ENCODE results near the gene TMEM63B. TPM values are rescaled to one million over a fixed set of nuclear protein-coding genes. Genes with fewer than 3 reads are reported as not detected.

The TMEM63B gene
- total and polyA plus RNA-seq, 9 of the 15 experiments (the other 6 are each of a cell fraction or from before 2014, with no cell fraction given): 0.14 to 39.4 (median 14.4) TPM

- TF ChIP-seq, protein P1, sequence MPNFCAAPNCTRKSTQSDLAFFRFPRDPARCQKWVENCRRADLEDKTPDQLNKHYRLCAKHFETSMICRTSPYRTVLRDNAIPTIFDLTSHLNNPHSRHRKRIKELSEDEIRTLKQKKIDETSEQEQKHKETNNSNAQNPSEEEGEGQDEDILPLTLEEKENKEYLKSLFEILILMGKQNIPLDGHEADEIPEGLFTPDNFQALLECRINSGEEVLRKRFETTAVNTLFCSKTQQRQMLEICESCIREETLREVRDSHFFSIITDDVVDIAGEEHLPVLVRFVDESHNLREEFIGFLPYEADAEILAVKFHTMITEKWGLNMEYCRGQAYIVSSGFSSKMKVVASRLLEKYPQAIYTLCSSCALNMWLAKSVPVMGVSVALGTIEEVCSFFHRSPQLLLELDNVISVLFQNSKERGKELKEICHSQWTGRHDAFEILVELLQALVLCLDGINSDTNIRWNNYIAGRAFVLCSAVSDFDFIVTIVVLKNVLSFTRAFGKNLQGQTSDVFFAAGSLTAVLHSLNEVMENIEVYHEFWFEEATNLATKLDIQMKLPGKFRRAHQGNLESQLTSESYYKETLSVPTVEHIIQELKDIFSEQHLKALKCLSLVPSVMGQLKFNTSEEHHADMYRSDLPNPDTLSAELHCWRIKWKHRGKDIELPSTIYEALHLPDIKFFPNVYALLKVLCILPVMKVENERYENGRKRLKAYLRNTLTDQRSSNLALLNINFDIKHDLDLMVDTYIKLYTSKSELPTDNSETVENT (CRISPR knock-in tag; IDR thresholded peaks at IDR 0.05): no peak
- TF ChIP-seq, protein P2, sequence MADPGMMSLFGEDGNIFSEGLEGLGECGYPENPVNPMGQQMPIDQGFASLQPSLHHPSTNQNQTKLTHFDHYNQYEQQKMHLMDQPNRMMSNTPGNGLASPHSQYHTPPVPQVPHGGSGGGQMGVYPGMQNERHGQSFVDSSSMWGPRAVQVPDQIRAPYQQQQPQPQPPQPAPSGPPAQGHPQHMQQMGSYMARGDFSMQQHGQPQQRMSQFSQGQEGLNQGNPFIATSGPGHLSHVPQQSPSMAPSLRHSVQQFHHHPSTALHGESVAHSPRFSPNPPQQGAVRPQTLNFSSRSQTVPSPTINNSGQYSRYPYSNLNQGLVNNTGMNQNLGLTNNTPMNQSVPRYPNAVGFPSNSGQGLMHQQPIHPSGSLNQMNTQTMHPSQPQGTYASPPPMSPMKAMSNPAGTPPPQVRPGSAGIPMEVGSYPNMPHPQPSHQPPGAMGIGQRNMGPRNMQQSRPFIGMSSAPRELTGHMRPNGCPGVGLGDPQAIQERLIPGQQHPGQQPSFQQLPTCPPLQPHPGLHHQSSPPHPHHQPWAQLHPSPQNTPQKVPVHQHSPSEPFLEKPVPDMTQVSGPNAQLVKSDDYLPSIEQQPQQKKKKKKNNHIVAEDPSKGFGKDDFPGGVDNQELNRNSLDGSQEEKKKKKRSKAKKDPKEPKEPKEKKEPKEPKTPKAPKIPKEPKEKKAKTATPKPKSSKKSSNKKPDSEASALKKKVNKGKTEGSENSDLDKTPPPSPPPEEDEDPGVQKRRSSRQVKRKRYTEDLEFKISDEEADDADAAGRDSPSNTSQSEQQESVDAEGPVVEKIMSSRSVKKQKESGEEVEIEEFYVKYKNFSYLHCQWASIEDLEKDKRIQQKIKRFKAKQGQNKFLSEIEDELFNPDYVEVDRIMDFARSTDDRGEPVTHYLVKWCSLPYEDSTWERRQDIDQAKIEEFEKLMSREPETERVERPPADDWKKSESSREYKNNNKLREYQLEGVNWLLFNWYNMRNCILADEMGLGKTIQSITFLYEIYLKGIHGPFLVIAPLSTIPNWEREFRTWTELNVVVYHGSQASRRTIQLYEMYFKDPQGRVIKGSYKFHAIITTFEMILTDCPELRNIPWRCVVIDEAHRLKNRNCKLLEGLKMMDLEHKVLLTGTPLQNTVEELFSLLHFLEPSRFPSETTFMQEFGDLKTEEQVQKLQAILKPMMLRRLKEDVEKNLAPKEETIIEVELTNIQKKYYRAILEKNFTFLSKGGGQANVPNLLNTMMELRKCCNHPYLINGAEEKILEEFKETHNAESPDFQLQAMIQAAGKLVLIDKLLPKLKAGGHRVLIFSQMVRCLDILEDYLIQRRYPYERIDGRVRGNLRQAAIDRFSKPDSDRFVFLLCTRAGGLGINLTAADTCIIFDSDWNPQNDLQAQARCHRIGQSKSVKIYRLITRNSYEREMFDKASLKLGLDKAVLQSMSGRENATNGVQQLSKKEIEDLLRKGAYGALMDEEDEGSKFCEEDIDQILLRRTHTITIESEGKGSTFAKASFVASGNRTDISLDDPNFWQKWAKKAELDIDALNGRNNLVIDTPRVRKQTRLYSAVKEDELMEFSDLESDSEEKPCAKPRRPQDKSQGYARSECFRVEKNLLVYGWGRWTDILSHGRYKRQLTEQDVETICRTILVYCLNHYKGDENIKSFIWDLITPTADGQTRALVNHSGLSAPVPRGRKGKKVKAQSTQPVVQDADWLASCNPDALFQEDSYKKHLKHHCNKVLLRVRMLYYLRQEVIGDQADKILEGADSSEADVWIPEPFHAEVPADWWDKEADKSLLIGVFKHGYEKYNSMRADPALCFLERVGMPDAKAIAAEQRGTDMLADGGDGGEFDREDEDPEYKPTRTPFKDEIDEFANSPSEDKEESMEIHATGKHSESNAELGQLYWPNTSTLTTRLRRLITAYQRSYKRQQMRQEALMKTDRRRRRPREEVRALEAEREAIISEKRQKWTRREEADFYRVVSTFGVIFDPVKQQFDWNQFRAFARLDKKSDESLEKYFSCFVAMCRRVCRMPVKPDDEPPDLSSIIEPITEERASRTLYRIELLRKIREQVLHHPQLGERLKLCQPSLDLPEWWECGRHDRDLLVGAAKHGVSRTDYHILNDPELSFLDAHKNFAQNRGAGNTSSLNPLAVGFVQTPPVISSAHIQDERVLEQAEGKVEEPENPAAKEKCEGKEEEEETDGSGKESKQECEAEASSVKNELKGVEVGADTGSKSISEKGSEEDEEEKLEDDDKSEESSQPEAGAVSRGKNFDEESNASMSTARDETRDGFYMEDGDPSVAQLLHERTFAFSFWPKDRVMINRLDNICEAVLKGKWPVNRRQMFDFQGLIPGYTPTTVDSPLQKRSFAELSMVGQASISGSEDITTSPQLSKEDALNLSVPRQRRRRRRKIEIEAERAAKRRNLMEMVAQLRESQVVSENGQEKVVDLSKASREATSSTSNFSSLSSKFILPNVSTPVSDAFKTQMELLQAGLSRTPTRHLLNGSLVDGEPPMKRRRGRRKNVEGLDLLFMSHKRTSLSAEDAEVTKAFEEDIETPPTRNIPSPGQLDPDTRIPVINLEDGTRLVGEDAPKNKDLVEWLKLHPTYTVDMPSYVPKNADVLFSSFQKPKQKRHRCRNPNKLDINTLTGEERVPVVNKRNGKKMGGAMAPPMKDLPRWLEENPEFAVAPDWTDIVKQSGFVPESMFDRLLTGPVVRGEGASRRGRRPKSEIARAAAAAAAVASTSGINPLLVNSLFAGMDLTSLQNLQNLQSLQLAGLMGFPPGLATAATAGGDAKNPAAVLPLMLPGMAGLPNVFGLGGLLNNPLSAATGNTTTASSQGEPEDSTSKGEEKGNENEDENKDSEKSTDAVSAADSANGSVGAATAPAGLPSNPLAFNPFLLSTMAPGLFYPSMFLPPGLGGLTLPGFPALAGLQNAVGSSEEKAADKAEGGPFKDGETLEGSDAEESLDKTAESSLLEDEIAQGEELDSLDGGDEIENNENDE (IDR thresholded peaks at IDR 0.05; ENCODE audit: low read depth, low read length): no peak
- TF ChIP-seq ZNF76 (CRISPR knock-in tag; IDR thresholded peaks at IDR 0.05; ENCODE audit: borderline replicate concordance) (no peak), ZNF347 (CRISPR knock-in tag; IDR thresholded peaks at IDR 0.05; ENCODE audit: low read depth) (no peak), EZH2 (IDR thresholded peaks at IDR 0.05; ENCODE audit: borderline replicate concordance, low read depth, low read length) (no peak), EHMT2 (IDR thresholded peaks at IDR 0.05) (no peak), PREB (CRISPR knock-in tag; IDR thresholded peaks at IDR 0.05) (no peak), NCOR1 (IDR thresholded peaks at IDR 0.05) (no peak), CREM (IDR thresholded peaks at IDR 0.05; ENCODE audit: low read depth) (peak; percentile 75), SOX6 (IDR thresholded peaks at IDR 0.05) (peak; percentile 24; the same call in 1 of the 2 replicates), DDX20 (tag; IDR thresholded peaks at IDR 0.05; ENCODE audit: low read depth) (no peak), NFYB (IDR thresholded peaks at IDR 0.05; ENCODE audit: extremely low read depth, insufficient read length) (no peak), RFX7 (CRISPR knock-in tag; IDR thresholded peaks at IDR 0.05) (no peak)
Measured at GRCh38 chr6:44172731-44173500, 45.6 kb downstream of the TMEM63B start (continued).
